ENCODE measurements around the gene DACT1. TPM values are rescaled to one million over a fixed set of nuclear protein-coding genes. Genes with fewer than 3 reads are reported as not detected.

The DACT1 gene
- polyA plus RNA-seq, 1 of the 3 experiments (the other 2 are of a cell fraction): 3.3 TPM

- Histone ChIP-seq H3K27ac (ENCODE audit: low read depth in 2 of 2, low read length in 1 of 2) (no peak overlapping the region), H3K36me3 (replicated peaks in 1 of 2; ENCODE audit: control insufficient read depth in 1 of 2, insufficient read depth in 2 of 2, low read length in 1 of 2) (no peaks in the 10 kb centered on the region), H4K20me1 (ENCODE audit: insufficient read depth) (no peaks in the 10 kb centered on the region), H3K9ac (no peak overlapping the region), H3K79me2 (ENCODE audit: insufficient read depth) (no peaks in the 10 kb centered on the region), H3K4me3 (ENCODE audit: low read depth in 2 of 2, low read length in 1 of 2) (no peak overlapping the region), H3K9me3 (no peaks in the 10 kb centered on the region), H3K4me2 (no peak overlapping the region), H3K27me3 (ENCODE audit: insufficient read depth) (no peaks in the 10 kb centered on the region), H3K4me1 (ENCODE audit: control insufficient read depth in 1 of 2, insufficient read depth in 2 of 2, low read depth in 1 of 2, low read length in 1 of 2) (no peaks in the 10 kb centered on the region), H2AFZ (ENCODE audit: low read depth) (no peak overlapping the region), H3F3A (replicated peaks; ENCODE audit: insufficient read depth) (no peaks in the 10 kb centered on the region), H3K9me2 (no peaks in the 10 kb centered on the region)
- WGBS (ENCODE audit: low lambda C conversion rate): 62% methylated on average over 4 of the region's 4 CpGs
- ChIA-PET POLR2A (no interaction called here), CTCF (interaction anchor here (0.7 kb wide), 1 partner anchor 10 kb away, joined by 3 read pairs; no protein-coding TSS in a partner anchor)
- no peak for DNase-seq
- no peak for TF ChIP-seq TAF1 (IDR thresholded peaks at IDR 0.05; ENCODE audit: borderline replicate concordance, low read depth, low read length)
- TF ChIP-seq POLR2AphosphoS5 (IDR thresholded peaks at IDR 0.05; ENCODE audit: low read depth, low read length): no peak
These were observed 39.5 kb upstream of the DACT1 start for GRCh38 chr14:58598028-58598803.

- H3K9ac ChIP-seq: no peak overlapping the region
- H3K9me2 ChIP-seq: no peaks in the 10 kb centered on the region
- DNase-seq: no peak
- no peaks in the 10 kb centered on the region for H3K27me3 ChIP-seq (ENCODE audit: insufficient read depth)
- H3F3A ChIP-seq (replicated peaks; ENCODE audit: insufficient read depth): no peaks in the 10 kb centered on the region
- 78% methylated on average over 9 of the region's 11 CpGs for WGBS (ENCODE audit: low lambda C conversion rate)
- H2AFZ ChIP-seq (ENCODE audit: low read depth): no peak overlapping the region
- no peaks in the 10 kb centered on the region for H3K36me3 ChIP-seq (replicated peaks in 1 of 2; ENCODE audit: control insufficient read depth in 1 of 2, insufficient read depth in 2 of 2, low read length in 1 of 2)
- POLR2A ChIA-PET: no interaction called here
- H3K27ac ChIP-seq (ENCODE audit: low read depth in 2 of 2, low read length in 1 of 2): no peak overlapping the region
- no peak overlapping the region for H3K4me2 ChIP-seq
- CTCF ChIA-PET: no interaction called here
- no peaks in the 10 kb centered on the region for H4K20me1 ChIP-seq (ENCODE audit: insufficient read depth)
- no peak overlapping the region for H3K4me3 ChIP-seq (ENCODE audit: low read depth in 2 of 2, low read length in 1 of 2)
- H3K9me3 ChIP-seq: no peaks in the 10 kb centered on the region
- no peak for TF ChIP-seq FOXJ3 (CRISPR knock-in tag; IDR thresholded peaks at IDR 0.05)
- no peak for TF ChIP-seq MEF2A (IDR thresholded peaks at IDR 0.05; ENCODE audit: borderline replicate concordance, low read depth)
- TF ChIP-seq EP300 (IDR thresholded peaks at IDR 0.05; ENCODE audit: borderline replicate concordance in 1 of 2, low read depth in 1 of 2, low read length in 1 of 2): no peak
- TF ChIP-seq FOSL2 (IDR thresholded peaks at IDR 0.05; ENCODE audit: borderline replicate concordance, low read depth): no peak
- no peak for TF ChIP-seq IRF3 (IDR thresholded peaks at IDR 0.05; ENCODE audit: low read depth, low read length)
- no peak for TF ChIP-seq EZH2phosphoT487 (IDR thresholded peaks at IDR 0.05; ENCODE audit: borderline replicate concordance, low read depth)
- no peak for TF ChIP-seq JUND (IDR thresholded peaks at IDR 0.05)
- TF ChIP-seq GATA2 (CRISPR knock-in tag; IDR thresholded peaks at IDR 0.05): no peak
- TF ChIP-seq SMC3 (IDR thresholded peaks at IDR 0.05; ENCODE audit: low read depth, low read length): no peak
- no peak for TF ChIP-seq RXRA (IDR thresholded peaks at IDR 0.05; ENCODE audit: borderline replicate concordance, low read depth)
- TF ChIP-seq ELF1 (IDR thresholded peaks at IDR 0.05): no peak
- no peak for TF ChIP-seq USF2 (IDR thresholded peaks at IDR 0.05; ENCODE audit: borderline replicate concordance, low read depth, low read length)
- TF ChIP-seq SIN3A (IDR thresholded peaks at IDR 0.05; ENCODE audit: borderline replicate concordance, low read depth, low read length): no peak
- H3K4me1 ChIP-seq (ENCODE audit: control insufficient read depth in 1 of 2, insufficient read depth in 2 of 2, low read depth in 1 of 2, low read length in 1 of 2): no peaks in the 10 kb centered on the region
- no peaks in the 10 kb centered on the region for H3K79me2 ChIP-seq (ENCODE audit: insufficient read depth)
These were observed 38.8 kb upstream of the DACT1 start for GRCh38 chr14:58598804-58599525.

All from SK-N-SH (cell line).